Measurements from ENCODE around the gene LCE7A.

DNA sequence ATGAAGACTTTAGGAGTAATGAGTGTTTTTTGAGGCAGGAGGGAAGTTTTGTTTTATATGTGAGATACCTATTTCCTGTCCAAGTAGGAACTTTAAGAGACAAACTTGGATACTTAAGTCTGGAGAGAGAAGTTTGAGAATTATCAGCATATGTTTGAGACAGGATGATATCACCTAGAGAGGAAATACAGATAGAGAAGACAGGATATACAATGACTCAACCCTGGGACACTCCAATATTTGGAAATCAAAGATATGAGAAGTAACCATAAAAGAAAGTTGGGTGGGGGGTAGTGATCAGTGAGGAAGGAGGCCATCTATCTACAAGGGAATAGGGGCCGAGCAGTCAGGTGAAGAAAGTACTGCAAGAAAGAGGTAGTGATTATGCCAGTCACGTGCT, 6.5 kb downstream of the LCE7A start:
- TF ChIP-seq, protein P1, sequence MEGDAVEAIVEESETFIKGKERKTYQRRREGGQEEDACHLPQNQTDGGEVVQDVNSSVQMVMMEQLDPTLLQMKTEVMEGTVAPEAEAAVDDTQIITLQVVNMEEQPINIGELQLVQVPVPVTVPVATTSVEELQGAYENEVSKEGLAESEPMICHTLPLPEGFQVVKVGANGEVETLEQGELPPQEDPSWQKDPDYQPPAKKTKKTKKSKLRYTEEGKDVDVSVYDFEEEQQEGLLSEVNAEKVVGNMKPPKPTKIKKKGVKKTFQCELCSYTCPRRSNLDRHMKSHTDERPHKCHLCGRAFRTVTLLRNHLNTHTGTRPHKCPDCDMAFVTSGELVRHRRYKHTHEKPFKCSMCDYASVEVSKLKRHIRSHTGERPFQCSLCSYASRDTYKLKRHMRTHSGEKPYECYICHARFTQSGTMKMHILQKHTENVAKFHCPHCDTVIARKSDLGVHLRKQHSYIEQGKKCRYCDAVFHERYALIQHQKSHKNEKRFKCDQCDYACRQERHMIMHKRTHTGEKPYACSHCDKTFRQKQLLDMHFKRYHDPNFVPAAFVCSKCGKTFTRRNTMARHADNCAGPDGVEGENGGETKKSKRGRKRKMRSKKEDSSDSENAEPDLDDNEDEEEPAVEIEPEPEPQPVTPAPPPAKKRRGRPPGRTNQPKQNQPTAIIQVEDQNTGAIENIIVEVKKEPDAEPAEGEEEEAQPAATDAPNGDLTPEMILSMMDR (IDR thresholded peaks at IDR 0.05) = no peak
- no peak for TF ChIP-seq POLR2A (IDR thresholded peaks at IDR 0.05)

Data from testis (tissue), 2 donors.